HFF-Myc (cell line): ENCODE results near the gene CPNE4.

Experiments
- DNase-seq: peaks from one replicate; pipeline ENCODE4 v3.0.0-alpha.2; 2011; ENCODE audit warnings: low read depth; ENCODE audit errors: extremely low read depth
- H3K4me3 ChIP-seq: replicated peaks from 2 replicates; pipeline ENCODE4 v1.5.1; 2011; ENCODE audit warnings: low read depth, mild to moderate bottlenecking, control low read depth, low read length
- TF ChIP-seq, protein P1 (sequence below): IDR thresholded peaks from 2 replicates; pipeline ENCODE4 v1.5.1; 2012; ENCODE audit warnings: mild to moderate bottlenecking, low read depth, low read length, control low read depth; ENCODE audit errors: missing control alignments

Gene CPNE4

DNA sequence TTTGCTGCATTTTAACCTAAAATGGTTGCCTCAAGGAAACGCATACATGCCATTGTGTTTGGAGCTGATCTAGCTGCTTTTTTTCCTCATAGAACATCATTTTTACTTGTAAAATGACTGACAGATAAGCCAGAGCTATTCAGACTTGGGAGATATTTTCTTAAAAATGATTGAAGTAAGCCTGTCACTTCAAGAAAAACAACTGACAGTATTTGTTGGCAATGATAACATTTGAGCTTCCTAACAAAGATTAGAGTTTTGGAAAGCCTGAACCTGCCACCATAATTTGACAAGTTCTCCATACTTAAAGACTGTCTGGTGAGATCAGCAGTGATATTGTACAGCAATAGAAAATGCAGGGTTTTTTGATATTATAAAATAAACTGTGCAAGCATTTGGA lies 504.4 kb downstream of the CPNE4 start:
- TF ChIP-seq, protein P1, sequence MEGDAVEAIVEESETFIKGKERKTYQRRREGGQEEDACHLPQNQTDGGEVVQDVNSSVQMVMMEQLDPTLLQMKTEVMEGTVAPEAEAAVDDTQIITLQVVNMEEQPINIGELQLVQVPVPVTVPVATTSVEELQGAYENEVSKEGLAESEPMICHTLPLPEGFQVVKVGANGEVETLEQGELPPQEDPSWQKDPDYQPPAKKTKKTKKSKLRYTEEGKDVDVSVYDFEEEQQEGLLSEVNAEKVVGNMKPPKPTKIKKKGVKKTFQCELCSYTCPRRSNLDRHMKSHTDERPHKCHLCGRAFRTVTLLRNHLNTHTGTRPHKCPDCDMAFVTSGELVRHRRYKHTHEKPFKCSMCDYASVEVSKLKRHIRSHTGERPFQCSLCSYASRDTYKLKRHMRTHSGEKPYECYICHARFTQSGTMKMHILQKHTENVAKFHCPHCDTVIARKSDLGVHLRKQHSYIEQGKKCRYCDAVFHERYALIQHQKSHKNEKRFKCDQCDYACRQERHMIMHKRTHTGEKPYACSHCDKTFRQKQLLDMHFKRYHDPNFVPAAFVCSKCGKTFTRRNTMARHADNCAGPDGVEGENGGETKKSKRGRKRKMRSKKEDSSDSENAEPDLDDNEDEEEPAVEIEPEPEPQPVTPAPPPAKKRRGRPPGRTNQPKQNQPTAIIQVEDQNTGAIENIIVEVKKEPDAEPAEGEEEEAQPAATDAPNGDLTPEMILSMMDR, result no peak
- no peak for DNase-seq

DNA sequence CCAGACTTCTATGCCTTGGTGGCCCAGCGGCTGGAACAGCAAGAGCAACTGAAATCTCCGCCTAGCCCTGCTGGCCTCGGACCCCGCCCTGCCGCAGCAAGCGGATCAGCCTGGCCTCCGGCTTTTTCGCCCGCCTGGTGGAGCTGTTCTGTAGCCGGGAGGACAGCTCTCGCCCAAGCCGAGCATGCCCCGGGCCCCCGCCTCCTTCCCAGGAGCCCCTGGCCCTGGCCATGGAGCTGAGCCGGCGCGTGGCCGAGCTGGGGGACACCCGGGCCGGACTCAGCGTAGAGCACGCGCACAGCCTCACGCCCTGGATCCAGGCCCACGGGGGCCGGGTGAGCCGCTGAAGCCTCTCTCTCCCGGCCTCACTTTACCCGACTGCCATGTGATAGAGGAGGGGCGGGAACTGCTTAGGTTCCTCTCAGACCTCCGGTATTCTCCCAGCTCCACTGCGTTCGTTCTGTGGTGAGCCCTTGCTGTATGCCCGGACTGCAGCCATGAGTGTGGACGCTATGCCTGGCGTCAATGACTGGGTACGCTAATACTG lies 507.9 kb downstream of the CPNE4 start:
- H3K4me3 ChIP-seq, result peak overlapping the region; percentile 38
- DNase-seq, result no peak
- TF ChIP-seq, protein P1, result peak; percentile 60

More for the DNA sequence above, 504.4 kb downstream of the CPNE4 start:
- H3K4me3 ChIP-seq, result no peak overlapping the region

DNA sequence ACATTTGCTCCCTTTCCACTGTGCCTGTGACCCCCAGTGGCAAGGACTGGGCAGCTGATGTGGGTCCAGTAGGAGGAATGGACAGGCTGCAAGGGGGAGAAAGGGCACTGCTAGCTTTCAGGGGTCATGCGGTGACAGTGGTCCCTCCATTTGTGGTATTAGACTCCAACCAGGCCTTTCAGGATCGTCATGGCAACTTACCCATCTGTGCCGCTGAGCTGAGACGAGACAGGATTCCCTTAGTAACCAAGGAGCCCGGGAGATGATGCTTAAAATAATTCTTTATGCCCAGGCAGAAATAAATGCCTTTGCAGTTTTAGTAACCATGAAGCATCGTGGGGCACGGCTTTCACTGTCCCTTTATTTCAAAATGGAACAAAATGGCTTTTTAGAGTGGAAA lies 516.1 kb downstream of the CPNE4 start:
- TF ChIP-seq, protein P1, result no peak

DNA sequence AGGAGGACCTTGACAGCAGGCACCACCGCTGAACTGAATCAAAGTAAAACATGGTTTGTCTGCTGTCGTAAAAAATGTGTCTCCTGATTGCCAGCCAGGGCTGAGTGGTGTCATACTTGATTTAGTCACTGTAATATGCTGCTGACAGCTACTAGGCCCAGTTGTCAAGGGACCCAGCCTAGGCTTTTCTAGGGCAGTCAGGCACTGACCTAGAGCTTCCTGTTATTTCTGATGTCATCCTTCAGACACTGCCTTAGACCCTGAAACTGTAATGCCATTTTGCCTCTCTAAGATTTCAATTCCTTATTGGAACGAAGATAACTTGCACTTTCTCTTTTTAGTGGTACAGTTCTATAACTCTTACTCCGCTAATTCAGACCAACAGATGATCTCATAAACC lies 529.4 kb downstream of the CPNE4 start:
- DNase-seq, result no peak
- TF ChIP-seq, protein P1, result no peak
- no peak overlapping the region for H3K4me3 ChIP-seq

More for the DNA sequence above, 516.1 kb downstream of the CPNE4 start:
- H3K4me3 ChIP-seq, result no peak overlapping the region
- DNase-seq, result no peak

DNA sequence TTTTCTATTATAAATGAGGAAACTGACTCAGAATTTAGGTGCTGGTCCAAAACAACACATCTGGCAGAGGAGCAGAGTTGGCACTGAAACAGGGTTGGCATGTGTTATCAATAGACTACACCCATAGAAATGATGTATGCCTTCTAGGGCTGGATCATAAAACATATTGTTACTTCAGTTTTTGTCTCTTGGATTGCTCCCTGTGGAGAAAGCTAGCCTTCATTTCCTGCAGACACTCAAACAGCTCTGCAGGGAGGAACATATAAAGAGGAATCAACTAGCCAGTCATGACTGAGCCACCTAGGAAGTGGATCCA lies 531.5 kb downstream of the CPNE4 start:
- TF ChIP-seq, protein P1, result no peak
- peak overlapping the region; percentile 99 for H3K4me3 ChIP-seq
- peak; percentile 51 for DNase-seq

DNA sequence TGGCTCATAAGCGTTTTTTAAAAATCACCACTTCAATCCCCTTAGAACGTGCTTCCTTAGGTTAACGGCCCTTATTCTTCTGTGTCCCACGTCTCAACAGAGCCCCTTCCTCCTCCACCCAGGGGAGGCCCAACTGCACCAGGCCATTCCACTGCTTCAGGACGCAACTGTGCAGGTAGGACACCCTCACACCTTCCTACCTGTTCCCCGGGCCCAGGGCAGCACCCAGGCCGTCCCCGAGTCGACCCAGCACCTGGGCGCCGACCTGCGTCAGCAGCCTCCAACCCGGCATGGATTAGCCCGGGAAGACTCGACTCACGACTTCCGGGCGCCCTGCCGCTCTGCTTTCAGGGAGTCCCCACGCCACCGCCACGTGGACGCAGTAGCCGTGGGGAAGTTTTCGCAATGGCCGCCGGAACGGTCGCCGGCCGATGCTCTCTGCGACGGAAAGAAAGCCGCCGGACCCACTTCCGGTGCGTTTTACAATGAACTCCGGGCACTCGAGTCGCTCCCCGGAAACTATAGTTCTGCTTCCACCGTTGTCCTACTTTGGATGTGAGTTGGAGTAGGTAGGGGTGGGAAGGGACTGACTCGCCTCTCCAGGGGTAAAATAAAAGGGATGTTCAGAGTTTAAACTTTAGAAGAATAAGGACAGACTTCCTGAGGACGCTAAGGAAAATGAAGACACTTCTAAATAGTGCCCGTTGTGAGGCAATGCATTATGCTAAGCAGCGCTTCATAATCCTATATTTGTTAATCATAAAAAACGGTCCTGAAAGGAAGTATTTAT lies 532.1 kb downstream of the CPNE4 start, which contains the start of gene MRPL3:
TSS of gene MRPL3 (minus strand) at position 442 of the 790 bp plus-strand sequence. CDS start at position 292, 150 bp downstream.
- TF ChIP-seq, protein P1, result no peak

More for the DNA sequence above, 532.1 kb downstream of the CPNE4 start, which contains the start of gene MRPL3:
- H3K4me3 ChIP-seq, result peak within 1 kb of the TSS; percentile 99
- peak; percentile 78 for DNase-seq
